NCI-H82 (cell line): ENCODE data around the gene SULT2A1.
"Not testable (repeated sequence)": the region's sequence is repeated elsewhere in the genome, so short reads cannot be mapped to it uniquely, and the experiment has no call there.

Source experiments
- DNase-seq: peaks from one replicate; lab custom pipeline; 2025; lab: John Stamatoyannopoulos, UW

SULT2A1 gene

DNA sequence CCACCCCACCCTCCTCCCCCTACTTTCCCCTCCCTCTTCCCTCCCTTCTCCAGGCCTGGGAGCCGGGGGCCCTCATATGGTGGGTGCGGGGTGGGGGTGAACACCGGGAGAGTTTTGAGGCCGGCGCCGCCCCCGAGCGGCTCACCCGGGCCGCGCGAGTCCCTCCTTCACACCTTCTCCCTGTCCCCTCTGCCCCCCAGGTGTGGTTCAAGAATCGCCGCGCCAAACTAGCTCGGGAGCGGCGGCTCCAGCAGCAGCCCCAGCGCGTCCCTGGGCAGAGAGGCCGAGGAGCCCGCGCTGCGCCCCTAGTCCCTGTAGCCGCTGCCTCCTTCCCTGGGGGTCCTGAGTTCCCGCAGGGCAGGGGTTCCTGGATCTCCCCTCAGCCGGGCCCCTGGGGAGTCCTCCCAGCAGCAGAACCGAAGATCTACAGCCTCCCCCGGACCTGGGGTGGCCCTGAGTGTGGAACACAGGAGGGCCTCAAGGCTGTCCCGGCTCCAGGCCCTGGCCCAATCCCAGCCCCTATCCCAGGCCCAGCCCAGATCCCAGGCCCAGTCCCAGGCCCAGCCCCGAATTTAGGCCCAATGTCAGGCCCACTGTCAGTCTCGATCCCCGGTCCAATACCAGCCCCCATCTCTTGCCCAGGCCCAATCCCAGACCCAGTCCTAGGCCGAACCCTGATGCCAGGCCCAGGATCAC, 25.4 kb downstream of the SULT2A1 start:
- DNase-seq = no peak

DNA sequence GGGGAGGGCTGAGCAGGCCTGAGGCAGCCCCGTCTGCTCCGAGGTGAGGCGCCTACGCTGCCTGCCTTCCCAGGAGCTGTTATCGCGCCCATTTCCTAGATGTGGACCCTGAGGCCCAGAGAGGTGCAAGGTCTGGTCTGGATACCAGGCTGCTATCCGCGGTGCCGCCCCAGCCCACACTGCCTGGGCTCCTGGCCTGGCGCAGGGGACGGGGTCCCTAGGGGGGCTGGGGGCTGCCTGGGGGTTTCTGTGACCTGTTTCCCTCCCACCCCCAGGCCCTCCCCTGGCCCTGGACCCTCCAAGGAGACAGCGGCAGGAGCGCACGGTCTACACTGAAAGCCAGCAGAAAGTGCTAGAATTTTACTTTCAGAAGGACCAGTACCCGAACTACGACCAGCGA, 26.3 kb downstream of the SULT2A1 start:
- DNase-seq = not testable (repeated sequence)

DNA sequence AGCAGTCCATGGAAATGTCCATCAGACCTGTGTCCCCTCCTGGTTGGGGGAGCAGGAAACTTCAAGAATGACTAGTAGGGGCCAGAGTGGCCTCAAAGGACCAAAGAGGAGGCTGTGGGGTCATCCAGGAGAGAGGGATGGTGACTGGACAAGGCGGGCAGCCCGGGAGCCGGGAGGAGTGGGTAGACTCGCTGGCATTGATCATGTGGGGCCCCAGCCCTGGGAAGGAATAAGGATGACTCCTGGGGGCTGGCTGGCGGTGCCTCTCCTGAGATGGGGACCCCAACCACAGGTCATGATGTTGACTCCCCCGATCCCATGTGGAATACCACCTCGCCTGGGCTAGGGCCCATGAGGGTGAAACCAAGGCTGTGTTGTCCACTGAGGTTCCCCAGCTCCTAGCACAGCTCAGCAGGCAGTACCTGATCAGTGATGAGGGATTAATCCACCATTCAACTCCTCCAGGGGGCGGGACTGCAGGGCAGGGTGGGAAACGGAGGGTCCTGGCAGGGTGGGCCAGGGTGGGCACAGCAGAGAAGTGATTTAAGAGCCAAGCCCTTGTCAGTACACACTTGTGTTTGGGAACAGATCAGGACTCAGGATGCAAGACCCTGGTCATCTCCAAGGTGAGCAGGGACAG, 27.3 kb downstream of the SULT2A1 start, which contains the start of gene TPRX2:
Gene TPRX2, plus strand, starts transcription at position 590 of the 640 bp plus-strand sequence. Its CDS starts 12 bp downstream, at position 602.
- DNase-seq = not testable (repeated sequence)

DNA sequence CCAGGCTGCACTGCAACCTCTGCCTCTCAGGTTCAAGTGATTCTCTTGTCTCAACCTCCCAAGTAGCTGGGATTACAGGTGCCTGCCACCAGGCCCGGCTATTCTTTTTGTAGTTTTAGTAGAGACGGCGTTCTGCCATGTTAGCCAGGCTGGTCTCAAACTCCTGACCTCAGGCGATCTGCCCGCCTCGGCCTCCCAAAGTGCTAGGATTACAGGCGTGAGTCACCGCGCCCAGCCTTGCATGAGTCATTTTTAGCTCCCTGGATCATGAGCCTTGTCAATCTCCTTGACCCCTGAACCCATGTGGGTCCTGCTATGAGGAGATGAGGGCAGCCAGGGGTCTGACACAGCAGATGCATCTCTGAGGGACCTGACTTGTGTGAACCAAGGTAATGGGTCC, 27.9 kb downstream of the SULT2A1 start:
- DNase-seq = peak; percentile 25

DNA sequence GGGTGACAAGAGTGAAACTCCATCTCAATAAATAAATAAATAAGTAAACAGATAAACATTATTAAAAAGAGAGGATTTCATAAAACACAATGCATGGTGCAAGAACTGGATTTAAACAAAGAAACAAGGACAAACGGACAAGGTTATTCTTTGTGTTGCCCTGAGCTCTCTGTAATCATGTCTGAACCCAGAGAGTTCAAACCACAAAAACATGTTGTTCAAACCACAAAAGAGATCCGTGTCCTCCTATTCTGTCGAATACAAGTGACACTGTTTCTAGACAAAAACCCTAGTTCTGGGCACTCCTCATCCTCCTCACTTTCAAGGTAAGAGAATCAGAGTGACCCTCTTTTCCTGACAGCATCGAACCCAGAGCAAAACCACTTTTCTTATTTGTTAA, 31.7 kb downstream of the SULT2A1 start:
- no peak for DNase-seq

DNA sequence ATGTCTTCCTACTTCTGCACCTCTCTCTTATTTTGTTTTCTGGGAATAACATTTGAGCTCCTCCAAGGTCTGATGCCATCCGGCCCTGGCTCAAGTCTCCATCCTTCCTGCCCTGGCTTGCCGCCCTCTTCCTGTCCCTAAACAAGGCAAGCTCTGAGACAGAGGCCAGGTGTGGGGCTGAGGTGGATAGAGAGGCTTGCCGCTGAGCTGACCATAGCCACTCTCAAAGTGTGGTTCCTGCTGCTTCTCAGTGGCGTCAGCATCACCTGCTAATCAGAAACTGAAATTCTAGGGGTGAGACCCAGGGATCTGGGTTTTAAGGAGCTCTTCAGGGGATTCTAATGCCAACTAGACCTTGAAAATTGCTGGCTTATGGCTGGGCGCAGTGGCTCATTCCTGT, 33.1 kb downstream of the SULT2A1 start:
- DNase-seq = no peak

DNA sequence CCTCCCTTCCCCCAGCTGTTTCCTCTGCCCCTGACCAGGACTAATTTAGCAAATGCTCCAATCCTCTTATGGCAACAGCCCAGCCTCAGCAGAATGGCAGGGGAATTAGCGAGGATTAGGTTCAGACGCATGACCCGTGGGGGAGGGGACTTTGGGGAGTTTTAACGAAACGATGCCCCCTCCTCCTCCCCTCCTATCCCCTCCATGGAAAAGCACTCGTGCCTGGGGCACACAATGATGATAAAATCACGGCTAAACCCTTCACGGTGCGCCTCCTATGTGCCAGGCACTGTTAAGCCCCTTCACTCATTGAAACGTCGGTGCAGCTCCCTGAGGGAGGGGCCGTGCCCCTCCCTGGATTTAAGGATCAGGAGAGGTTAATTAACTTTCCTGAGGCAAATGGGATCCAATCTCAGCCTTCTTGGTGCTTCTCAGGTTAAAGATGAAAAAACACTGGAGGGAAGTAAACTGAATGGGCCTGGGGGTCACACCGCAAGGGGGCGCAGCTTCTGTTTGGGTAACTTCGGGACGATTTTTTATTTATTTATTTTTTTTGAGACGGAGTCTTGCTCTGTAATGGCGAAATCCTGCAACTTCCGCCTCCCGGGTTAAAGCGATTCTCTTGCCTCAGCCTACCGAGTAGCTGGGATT, 37.2 kb downstream of the SULT2A1 start:
- DNase-seq = peak; percentile 100

DNA sequence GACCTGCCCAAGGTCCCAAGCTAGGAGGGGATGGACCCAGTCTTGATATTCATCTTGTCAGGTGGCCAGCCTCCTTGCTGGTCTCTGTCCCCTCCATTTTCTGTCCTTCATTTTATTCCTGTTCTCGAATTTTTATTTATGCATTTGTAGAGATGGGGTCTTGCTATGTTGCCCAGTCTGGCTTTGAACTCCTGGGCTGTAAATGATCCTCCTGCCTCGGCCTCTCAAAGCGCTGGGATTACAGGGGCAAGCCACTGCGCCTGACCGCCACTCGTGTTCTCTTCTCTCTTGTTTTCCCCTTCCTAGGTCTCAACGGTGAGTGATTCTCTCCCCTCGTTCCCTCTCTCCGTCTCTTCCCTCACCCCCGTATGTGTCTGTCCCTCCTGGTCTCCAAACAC, 37.7 kb downstream of the SULT2A1 start:
- DNase-seq = no peak

DNA sequence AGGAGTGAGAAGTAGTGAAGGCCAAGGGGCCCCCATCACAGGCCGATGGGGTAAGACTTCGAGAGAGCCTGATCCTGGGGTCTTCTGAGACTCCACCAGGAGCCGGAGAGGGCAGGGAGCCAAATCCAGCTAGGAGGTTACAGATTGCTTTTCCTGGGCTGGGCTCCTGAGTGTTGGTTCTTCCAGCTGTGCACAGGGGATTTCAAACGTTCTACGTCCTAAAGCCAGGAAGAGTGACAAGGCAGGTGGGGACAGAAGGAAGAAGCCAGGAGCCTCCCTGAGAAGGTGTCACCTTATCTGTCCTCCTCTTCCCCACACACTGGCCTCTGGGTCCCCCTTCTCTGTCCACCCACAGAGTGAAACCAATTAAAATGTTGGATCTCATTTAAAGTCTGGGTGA, 43.2 kb downstream of the SULT2A1 start:
- DNase-seq = peak; percentile 91

DNA sequence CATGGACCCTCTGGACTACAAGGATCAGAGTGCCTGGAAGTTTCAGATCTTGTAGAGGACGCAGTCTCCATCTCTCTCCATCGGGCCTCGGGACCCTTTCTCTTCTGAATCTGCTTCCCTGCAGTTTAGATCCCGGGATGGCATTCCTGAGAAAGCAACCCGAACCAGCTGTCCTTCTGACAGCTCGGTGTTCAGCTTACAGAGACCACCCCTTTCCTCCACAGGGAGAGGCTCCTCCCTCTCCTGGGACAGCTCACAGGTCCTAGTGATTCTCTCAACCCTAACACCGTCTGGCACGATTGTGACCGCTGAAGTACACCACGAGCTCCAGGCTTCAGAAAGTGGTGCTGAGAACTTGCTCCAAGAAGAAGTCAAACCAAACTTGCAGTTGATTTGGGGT, 46.2 kb downstream of the SULT2A1 start:
- DNase-seq = peak; percentile 93

DNA sequence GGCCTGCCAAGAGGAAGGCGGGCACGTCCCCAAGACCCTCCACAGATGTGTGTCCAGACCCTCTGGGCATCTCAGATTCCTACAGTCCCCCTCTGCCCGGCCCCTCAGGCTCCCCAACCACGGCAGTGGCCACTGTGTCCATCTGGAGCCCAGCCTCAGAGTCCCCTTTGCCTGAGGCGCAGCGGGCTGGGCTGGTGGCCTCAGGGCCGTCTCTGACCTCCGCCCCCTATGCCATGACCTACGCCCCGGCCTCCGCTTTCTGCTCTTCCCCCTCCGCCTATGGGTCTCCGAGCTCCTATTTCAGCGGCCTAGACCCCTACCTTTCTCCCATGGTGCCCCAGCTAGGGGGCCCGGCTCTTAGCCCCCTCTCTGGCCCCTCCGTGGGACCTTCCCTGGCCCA, 46.7 kb downstream of the SULT2A1 start:
- no peak for DNase-seq

DNA sequence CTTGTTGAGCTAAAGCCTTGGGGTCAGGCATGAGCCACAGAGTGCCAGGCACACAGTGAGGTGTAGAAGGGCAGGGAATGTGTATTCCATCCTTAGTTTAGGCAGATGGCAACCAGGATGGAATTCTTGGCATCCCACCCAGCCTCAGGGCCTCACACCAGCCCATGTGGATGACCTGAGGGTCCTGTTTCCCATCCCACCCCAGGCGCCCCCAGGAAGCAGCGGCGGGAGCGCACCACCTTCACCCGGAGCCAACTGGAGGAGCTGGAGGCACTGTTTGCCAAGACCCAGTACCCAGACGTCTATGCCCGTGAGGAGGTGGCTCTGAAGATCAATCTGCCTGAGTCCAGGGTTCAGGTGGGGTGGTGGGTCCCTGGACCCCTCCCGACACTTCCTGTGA, 50.1 kb downstream of the SULT2A1 start:
- no peak for DNase-seq

DNA sequence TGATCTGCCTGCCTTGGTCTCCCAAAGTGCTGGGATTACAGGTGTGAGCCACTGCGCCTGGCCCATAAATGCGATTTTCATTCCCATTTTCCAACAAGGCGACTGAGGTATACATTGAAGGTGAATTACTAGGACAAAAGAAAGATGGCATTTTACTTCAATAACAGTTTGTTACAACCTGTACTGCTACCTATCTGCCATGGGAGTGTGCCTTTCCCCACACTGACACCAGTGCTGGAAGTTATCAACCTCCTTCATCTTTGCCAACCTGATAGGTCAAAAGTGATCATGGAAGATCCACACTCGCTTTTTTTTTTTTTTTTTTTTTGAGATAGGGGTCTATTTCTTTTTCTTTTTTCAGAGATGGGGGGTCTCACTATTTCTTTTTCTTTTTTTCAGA, 53.4 kb downstream of the SULT2A1 start:
- no peak for DNase-seq

DNA sequence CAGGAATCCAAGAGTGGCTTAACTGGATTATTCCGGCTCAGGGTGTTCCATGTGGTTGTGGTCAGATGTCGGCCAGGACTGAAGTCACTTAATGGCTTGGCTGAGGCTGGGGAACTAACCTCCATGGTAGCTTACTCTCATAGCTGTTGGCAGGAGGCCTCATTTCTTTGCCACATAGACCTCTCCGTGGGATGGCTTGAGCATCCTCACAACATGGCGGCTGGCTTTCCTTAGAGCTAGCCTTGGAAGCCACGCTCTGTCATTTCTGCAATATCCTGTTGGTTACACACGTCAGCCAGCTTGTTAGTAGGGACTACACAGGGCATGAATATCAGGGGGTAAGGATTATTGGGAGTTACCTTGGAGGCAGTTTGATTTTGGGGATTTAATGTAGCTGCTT, 59.3 kb downstream of the SULT2A1 start:
- peak; percentile 89 for DNase-seq

DNA sequence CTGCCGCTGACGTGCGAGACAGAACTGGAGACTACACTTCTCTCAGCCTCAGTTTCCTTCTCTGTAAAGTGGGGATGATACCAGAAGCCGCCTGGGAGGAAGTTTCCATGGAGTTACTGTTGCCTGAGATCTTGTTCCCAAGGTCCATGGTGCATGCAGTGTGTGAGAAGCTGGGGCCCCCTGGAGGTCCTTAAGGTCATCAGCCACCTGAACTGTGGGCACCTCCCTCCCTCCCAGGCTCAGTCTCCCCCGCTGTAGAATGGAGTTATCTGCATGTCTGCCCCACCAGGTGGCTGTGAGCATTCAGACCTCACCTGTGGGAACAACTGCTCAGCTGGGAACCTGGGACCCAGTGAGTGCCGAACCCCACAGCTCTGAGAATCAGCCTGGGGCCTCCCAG, 61.7 kb downstream of the SULT2A1 start:
- peak; percentile 58 for DNase-seq

DNA sequence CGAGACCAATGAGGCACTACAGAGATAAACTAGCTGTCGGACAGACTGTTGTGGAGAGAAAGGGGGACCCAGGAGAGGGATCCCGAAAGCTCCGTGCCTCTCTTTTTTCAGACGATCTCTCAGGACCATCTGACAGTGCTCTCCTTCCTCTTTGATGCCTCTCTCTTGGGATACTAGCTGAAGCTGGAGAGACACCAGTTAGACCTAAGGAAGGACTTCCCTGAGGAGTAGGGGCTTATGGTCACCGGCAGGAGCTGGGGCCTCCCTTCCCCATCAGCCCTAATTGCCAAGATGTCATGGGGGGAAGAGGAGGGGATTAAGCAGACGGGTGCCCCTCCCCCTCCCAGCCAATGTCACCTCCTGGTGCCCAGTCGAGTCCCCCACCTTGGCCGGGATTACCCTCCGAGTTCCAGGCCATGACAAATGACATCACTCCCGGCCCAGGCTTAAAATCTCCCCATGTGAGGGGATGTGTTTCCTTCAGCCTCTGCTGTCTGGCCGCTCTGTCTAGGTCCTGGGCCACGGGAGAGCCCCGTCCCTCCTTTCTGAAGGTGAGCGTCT, 64.6 kb downstream of the SULT2A1 start, which contains the start of gene CRX:
Gene CRX, plus strand, starts transcription at position 478 of the 561 bp plus-strand sequence. CDS start 12,507 bp downstream, outside the sequence.
- peak; percentile 98 for DNase-seq
